LoVo (cell line): ENCODE measurements around the gene CAMTA1.
A peak's percentile ranks its signal among the peaks of the same experiment; 100 is the strongest.

Experiments
- DNase-seq: peaks from one replicate; pipeline ENCODE4 v3.0.0-alpha.2; 2016; ENCODE audit warnings: low spot score

CAMTA1 gene

GRCh38 chr1:6958407-6959030 is 173.3 kb downstream of the CAMTA1 start:
- no peak for DNase-seq

DNA sequence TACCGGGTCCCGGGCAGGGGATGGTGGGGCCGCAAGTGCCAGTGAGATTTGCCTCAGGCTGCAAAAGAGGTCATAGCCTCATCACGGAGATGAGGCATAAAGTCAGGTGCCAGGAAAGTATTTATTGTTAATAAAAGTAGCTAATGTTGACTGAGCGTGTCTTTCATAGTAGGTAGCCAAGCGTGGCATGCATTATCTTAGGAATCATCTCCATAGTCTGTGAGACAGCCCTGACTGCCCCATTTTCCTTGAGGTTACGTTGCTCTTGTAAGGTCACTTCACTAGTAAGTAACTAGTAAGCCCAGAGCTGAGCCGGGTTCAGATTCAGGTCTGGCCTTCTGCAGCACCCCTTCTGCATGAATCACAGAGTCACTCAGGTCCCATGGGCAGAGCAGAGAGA is 174.2 kb downstream of the CAMTA1 start:
- DNase-seq, result no peak

DNA sequence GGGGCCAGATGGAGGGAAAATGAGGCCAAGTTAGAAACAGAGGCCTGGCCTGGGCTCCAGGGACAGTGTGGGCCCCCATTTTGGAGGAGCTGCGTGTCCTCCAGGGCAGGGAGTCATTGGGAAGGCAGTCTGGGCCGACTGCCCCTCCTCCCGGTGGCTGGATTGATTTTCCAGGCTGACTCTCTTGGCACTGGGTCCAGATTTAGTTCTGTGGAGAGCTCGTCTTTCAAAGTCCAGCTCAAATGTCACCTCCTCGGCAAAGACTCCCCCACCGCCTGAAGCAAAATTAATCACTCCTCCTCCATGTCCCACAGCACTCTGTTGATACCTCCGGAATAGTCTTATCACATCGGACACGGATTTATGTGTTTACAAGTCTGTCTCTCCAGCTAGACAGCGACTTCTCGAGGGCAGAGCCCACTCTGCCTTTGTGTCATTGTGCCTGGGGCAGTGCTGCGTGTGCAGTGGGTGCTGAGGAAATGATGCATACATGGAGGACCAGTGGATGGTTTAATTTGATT is 175.1 kb downstream of the CAMTA1 start:
- no peak for DNase-seq

DNA sequence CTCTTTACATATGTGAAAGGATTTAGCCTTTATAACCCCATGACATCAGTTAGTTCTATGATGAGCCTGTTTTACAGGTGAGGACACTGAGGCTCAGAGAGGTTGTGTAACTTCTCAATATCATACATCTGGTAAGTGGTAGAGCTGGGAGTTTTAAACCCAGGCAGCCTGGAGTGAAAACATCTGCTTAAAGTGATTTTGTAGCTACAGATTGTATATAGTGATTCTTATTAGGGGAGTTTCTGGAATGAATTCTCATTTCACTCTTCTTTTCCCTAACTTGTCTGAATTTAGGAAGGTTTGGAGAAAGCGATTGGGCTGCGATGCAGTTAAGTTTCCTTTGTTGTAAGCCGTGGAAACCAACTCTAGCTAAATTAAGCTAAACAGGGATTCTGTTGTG is 175.6 kb downstream of the CAMTA1 start:
- DNase-seq, result no peak

DNA sequence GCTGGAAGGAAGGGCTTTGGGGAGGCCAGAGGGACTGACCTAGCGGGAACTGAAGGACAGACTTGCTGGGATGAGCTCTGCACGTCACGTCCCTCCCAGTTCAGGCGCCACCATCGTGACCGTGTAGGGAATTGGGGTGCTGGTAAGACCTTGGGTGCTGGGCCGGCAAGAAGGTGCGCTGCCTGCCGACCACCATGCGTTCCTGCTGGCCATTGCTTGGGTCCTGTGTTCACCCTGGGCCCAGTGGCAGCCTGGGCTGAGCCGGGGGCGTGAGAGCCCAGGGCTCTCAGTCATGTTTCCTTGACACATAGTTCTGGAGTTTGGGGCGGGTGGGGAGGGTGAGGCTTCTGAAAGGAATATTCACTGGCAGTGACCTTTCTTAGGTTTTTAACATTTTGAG is 176.0 kb downstream of the CAMTA1 start:
- DNase-seq, result no peak

- no peak for DNase-seq
Observed at GRCh38 chr1:6961905-6962477, 176.7 kb downstream of the CAMTA1 start.

DNA sequence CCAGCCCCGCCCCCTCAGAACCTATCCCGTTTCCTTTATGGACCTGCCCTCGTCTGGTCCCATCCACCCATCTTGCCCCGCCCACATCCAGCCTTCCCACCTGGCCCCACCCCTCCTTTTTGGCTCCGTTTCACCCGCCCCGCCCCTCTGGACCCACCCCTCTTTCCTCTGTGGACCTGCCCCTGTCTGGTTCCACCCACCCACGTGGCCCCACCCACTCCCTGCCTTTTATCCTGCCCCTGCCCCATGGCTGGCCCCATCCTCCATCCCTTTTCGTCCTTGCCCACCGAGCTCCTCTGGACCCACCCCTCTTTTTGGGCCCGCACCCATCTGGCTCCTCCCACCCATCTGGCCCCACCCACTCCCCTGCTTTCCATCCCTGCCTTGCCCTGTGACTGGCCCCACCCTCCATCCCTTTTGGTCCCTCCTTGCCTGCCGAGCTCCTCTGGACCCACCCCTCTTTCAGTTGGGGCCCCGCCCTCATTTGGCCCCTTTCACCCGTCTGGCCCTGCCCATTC is 177.3 kb downstream of the CAMTA1 start:
- peak; percentile 12 for DNase-seq

- peak; percentile 23 for DNase-seq
Observed at GRCh38 chr1:6962996-6963911, 178.0 kb downstream of the CAMTA1 start.

GRCh38 chr1:6963912-6964307 is 178.7 kb downstream of the CAMTA1 start:
- DNase-seq, result no peak

DNA sequence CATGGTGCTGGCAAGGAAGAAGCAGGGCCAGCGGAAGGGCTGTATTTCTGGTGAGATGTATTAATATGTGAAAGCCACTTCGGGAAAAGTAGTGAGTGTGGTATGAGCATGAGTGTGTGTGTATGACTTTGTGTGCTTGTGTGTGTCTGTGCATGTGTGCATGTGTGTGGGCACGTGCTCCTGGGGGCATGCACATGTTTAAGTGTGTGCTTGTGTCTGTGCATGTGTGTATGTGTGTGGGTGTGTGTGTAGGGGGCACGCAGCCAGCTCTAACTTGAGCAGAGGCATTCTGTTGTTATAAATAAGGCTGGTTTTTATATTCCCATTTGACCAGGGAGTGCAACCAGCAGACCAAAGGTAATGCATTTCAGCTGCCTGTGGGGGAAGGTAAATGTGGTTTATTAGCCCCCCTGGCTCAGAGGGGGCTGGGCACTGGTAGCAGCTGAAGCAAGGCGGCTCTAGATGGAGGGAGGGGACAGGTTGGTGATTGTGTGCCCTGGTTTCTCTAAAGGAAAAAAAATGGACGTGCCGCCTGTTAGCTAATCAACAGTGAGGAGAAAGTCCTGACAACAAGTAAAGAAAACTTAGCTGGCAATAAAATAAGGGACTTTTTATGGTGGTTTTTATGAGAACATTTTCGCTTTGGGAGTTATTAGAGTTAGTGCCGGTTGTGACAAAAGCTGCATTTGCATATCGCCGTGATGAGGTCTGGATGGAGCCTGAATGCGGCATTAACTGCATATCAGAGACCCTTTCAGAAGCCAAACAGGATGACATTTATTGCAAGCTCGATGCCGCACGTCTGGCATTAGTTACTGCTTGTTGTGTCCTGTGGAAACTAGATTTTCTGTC is 180.1 kb downstream of the CAMTA1 start:
- DNase-seq, result no peak

DNA sequence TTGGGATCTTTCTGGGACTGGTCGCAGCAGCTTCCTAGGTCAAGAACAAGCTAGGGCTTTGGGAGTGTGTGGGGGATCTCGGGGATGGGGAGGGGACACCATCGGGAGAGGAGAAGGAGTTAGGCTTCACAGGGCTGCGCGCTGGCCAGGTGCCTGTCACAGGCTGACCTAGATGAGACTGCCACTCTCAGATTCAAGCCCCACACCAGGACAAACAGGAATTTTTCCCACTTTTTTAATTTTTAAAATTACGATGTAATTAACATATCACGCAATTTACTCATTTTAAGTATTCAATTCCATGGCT is 180.6 kb downstream of the CAMTA1 start:
- DNase-seq, result no peak

DNA sequence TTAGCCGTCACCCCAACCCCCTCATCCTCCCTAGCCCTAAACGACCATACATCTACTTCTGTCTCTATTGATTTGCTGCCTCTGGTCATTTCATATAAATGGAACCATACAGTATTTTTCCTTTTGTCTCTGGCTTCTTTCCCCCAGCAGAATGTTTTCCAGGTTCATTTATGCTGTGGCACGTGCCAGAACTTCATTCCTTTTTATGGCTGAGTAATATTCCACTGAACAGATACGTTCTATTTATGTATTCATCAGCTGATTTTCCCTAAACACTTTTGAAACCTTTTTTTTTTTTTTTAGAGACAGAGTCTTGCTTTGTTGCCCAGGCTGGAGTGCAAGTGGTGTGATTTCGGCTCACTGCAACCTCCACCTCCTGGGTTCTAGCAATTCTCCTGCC is 181.1 kb downstream of the CAMTA1 start:
- no peak for DNase-seq

- DNase-seq, result no peak
Observed at GRCh38 chr1:6967431-6968111, 182.3 kb downstream of the CAMTA1 start.

DNA sequence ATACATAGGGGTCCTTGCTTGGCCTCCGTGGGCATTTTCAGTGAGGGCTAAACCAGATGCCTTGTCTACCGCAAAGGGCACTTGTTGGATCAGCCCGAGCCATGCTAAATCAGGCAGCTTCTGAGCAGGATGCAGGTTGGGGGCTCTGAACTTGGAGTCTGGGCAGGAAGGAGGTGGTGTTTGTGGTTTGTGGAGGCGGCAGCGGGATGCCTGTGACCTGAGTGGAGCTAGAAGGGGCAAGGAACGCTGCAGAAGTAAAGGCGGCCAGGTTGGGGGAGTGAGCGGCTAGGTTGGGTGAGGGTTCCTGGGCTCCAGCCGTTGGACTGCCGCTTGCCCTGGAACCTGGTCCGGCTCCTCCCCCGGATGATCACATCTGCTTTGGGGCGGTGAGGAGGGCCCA is 183.9 kb downstream of the CAMTA1 start:
- DNase-seq, result no peak

DNA sequence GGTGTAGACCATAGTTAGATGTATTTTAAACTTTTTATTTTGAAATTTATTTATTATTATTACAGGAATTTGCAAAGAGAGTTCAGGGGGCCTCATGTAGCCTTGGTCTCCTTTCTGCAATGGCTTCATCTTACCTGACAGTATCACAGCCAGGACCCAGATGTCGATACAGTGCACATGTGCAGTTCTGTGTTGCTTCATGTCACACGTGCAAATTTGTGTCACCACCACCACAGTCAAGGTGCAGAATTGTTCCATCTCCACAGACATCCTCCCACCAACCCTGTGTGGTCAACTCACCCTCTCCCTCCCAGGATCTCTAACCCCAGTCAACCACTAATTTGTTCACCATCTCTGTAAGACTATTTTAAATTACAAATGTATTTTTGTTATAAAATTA is 184.5 kb downstream of the CAMTA1 start:
- DNase-seq, result no peak

GRCh38 chr1:6970221-6970620 is 185.0 kb downstream of the CAMTA1 start:
- DNase-seq, result no peak

GRCh38 chr1:6971048-6971447 is 185.8 kb downstream of the CAMTA1 start:
- no peak for DNase-seq

GRCh38 chr1:6971699-6972098 is 186.4 kb downstream of the CAMTA1 start:
- no peak for DNase-seq

DNA sequence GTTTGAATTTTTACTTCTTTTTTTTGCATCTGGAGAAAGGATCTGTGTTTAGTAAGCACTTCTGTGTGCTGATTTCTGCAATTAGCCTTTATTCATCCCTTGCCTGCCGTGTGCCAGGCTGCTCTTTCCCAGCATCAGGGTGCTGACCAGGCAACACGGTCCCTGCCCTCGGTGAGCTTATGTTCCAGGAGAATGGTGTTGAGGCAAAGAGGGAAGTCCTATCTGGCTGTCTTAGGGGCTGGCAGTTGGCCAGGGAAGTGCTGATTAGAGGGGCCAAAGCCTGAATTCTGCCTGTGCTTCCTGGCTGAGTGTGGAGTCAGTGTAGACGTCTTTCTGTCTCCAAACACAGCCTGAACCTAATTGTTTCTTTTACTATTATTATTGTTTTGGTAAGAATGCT is 187.1 kb downstream of the CAMTA1 start:
- no peak for DNase-seq

DNA sequence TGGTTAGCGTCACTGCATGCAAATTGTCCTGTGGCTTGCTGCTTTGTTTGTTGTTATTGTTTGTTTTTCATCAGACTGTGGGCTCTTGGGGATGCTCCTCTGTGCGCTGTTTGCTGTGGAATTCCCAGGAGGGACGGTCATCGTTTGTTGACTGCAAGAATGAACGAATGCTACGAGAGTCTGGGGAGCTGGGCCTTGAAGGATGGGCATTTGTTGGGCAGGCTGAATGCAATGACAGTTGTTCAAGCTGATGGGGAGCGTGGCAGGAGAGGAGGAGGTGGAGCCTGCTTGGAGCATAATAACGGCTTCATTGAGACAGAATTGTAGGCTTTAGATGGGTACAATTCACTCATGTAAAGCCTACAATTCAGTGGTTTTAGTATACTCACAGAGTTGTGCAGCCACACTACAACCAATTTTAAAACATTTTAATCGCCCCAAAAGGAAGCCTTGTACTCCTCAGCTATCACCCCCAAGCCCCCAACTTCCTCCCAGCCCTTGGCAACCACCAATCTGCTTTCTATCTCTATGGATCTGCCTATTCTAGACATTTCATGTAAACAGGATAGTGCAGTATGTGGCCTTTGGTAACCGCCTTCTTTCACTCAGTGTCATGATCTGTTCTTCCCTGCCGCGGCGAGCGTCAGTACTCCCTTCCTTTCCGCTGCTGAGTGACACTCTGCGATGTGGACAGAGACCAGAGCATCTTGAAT is 190.2 kb downstream of the CAMTA1 start:
- DNase-seq, result no peak

GRCh38 chr1:6976044-6976375 is 190.8 kb downstream of the CAMTA1 start:
- DNase-seq, result no peak
